ENCODE data around the gene SNAP47.

Gene SNAP47

GRCh38 chr1:227797144-227797543 lies 61.9 kb downstream of the SNAP47 start:
- no peak for DNase-seq (ENCODE audit: low spot score)
- no peak for TF ChIP-seq CTCF (IDR thresholded peaks at IDR 0.05; ENCODE audit: extremely low read depth, missing control alignments)

- no peak for TF ChIP-seq CTCF (IDR thresholded peaks at IDR 0.05; ENCODE audit: extremely low read depth, missing control alignments)
- DNase-seq (ENCODE audit: low spot score): no peak
These were observed 62.4 kb downstream of the SNAP47 start for GRCh38 chr1:227797625-227798024.

- DNase-seq (ENCODE audit: low spot score): no peak
- TF ChIP-seq CTCF (IDR thresholded peaks at IDR 0.05; ENCODE audit: extremely low read depth, missing control alignments): no peak
These were observed 63.0 kb downstream of the SNAP47 start for GRCh38 chr1:227798078-227798802.

GRCh38 chr1:227799756-227800155 lies 64.5 kb downstream of the SNAP47 start:
- DNase-seq (ENCODE audit: low spot score): no peak
- no peak for TF ChIP-seq CTCF (IDR thresholded peaks at IDR 0.05; ENCODE audit: extremely low read depth, missing control alignments)

GRCh38 chr1:227803933-227804332 lies 68.7 kb downstream of the SNAP47 start:
- TF ChIP-seq CTCF (IDR thresholded peaks at IDR 0.05; ENCODE audit: extremely low read depth, missing control alignments): no peak
- DNase-seq (ENCODE audit: low spot score): no peak

GRCh38 chr1:227805606-227806197 lies 70.5 kb downstream of the SNAP47 start:
- DNase-seq (ENCODE audit: low spot score): no peak
- no peak for TF ChIP-seq CTCF (IDR thresholded peaks at IDR 0.05; ENCODE audit: extremely low read depth, missing control alignments)

GRCh38 chr1:227808566-227808965 lies 73.3 kb downstream of the SNAP47 start:
- DNase-seq (ENCODE audit: low spot score): no peak
- no peak for TF ChIP-seq CTCF (IDR thresholded peaks at IDR 0.05; ENCODE audit: extremely low read depth, missing control alignments)
